Loucy (cell line): ENCODE results near the gene F2RL1.

Experiments
- EZH2phosphoT487 ChIP-seq: fragments of 200-600 bp; IDR thresholded peaks from 2 replicates; pipeline ENCODE4 v1.6.1; 2018; ENCODE audit warnings: antibody characterized with exemption, mild to moderate bottlenecking, moderate library complexity, borderline replicate concordance
- TF ChIP-seq, protein P1 (sequence below): fragments of 200-600 bp; sonication (generic); conservative IDR thresholded peaks from 2 replicates; pipeline ENCODE4 v1.5.1; 2014; ENCODE audit warnings: mild to moderate bottlenecking, antibody characterized with exemption, low read length

- TF ChIP-seq, protein P1, sequence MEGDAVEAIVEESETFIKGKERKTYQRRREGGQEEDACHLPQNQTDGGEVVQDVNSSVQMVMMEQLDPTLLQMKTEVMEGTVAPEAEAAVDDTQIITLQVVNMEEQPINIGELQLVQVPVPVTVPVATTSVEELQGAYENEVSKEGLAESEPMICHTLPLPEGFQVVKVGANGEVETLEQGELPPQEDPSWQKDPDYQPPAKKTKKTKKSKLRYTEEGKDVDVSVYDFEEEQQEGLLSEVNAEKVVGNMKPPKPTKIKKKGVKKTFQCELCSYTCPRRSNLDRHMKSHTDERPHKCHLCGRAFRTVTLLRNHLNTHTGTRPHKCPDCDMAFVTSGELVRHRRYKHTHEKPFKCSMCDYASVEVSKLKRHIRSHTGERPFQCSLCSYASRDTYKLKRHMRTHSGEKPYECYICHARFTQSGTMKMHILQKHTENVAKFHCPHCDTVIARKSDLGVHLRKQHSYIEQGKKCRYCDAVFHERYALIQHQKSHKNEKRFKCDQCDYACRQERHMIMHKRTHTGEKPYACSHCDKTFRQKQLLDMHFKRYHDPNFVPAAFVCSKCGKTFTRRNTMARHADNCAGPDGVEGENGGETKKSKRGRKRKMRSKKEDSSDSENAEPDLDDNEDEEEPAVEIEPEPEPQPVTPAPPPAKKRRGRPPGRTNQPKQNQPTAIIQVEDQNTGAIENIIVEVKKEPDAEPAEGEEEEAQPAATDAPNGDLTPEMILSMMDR, result no peak
- TF ChIP-seq EZH2phosphoT487, result no peak
Observed at GRCh38 chr5:76870046-76870445, 51.2 kb downstream of the F2RL1 start.
